MM.1S (cell line): Measurements from ENCODE around the gene KDM6A.

Experiments used
- CTCF ChIP-seq: fragments of 300-600 bp; sonication (generic); IDR thresholded peaks from 2 replicates; pipeline ENCODE4 v1.5.1; 2016; ENCODE audit warnings: antibody characterized with exemption, low read length, mixed read lengths
- EZH2 ChIP-seq: fragments of 300-600 bp; sonication (generic); optimal IDR thresholded peaks from 2 replicates; pipeline ENCODE3; 2017; ENCODE audit warnings: low read depth, mild to moderate bottlenecking, antibody characterized with exemption, low read length, mixed read lengths
- EZH2phosphoT487 ChIP-seq: fragments of 300-600 bp; sonication (generic); IDR thresholded peaks from 2 replicates; pipeline ENCODE4 v1.6.1; 2018; ENCODE audit warnings: antibody characterized with exemption, low read length

GRCh38 chrX:44992775-44993174 is 119.8 kb downstream of the KDM6A start:
- TF ChIP-seq CTCF (no peak), EZH2phosphoT487 (no peak), EZH2 (no peak)
